Psoas muscle (tissue), 8 donors: ENCODE data around the gene SPPL2C. TPM values are rescaled to one million over a fixed set of nuclear protein-coding genes. Genes with fewer than 3 reads are reported as not detected.

ENCODE experiments used
- ATAC-seq, 4 donors: fragments of 200-7000 bp; cut with Tn5 transposase; one replicate each; pipeline ENCODE4 v1.9.1; 2020; ENCODE audit warnings: moderate library complexity in 3 of 4, mild to moderate bottlenecking in 2 of 4
- DNase-seq, 2 donors: peaks; one replicate each; pipeline ENCODE4 v3.0.0-alpha.2; 2020
- H3K27ac ChIP-seq: fragments of 200-600 bp; one replicate; pipeline ENCODE4 v1.8.0; 2022
- H3K27me3 ChIP-seq, 3 donors: fragments of 200-600 bp in 1 of 3; one replicate each; pipeline versions ENCODE4 v1.6.1 to v1.8.0; 2013 to 2022; ENCODE audit warnings: low read length in 2 of 3, mild to moderate bottlenecking in 2 of 3, moderate library complexity in 1 of 3; ENCODE audit not compliant: insufficient read depth in 3 of 3
- H3K36me3 ChIP-seq, 2 donors: fragments of 200-600 bp in 1 of 2; one replicate each; pipeline versions ENCODE4 v1.6.1 to v1.8.0; 2013 to 2022; ENCODE audit warnings: low read depth in 1 of 2, mild to moderate bottlenecking in 1 of 2, moderate library complexity in 1 of 2; ENCODE audit not compliant: insufficient read depth in 1 of 2
- H3K4me1 ChIP-seq: fragments of 200-600 bp; one replicate; pipeline ENCODE4 v1.8.0; 2022
- H3K4me3 ChIP-seq: fragments of 200-600 bp; one replicate; pipeline ENCODE4 v1.8.0; 2022; ENCODE audit warnings: mild to moderate bottlenecking
- H3K9me3 ChIP-seq: fragments of 200-600 bp; one replicate; pipeline ENCODE4 v1.8.0; 2022
- WGBS, 3 donors: extraction: QIAGEN DNeasy Blood & Tissue Kit; methylation state at CpG; one replicate each; pipeline versions ENCODE4 v1.1.6 to v1.1.7; 2013; 5-methylcytosine and 5-hydroxymethylcytosine counted together
- intact Hi-C, 2 donors: fragments of 100-400 bp; cut with DNase I; formaldehyde crosslinking; loops; one replicate each; pipeline versions ENCODE4 v1.11.0 to v1.14.2; 2022
- polyA plus RNA-seq, 3 donors: library from polyadenylated mRNA; stranded (reverse); fragments of 200-250 nt; gene quantifications; one replicate each; pipeline ENCODE4 v1.2.3, GENCODE V29; 2013
- total RNA-seq, 4 donors: library from RNA; stranded (reverse); fragmentation: NEBNext Ultra II Directional in 2 of 4; extraction: Animal tissue kit (Norgen Biotek cat#: 25700) in 2 of 4; gene quantifications; one replicate each; pipeline versions ENCODE4 v1.2.1 to v1.2.4, GENCODE V29; 2021 to 2023
- TF ChIP-seq, protein P1 (sequence below): fragments of 200-600 bp; IDR thresholded peaks from one replicate; pipeline ENCODE4 v1.8.0; 2022; ENCODE audit warnings: antibody characterized with exemption
- donor health status: healthy with polysubstance abuse.
- donor health status: DM: no; HTN: no; CAD: no; lungs with moderate emphysema.
- donor health status: Bipolar disorder and iron deficiency.
- donor health status: healthy.
- donor health status: DM: yes; HTN: yes; CAD: no.
- donor health status: DM: no; HTN: no; CAD: no.
- donor health status: DM: no; HTN: no; CAD: no.
- donor health status: DM: yes; HTN: yes; CAD: no.

The SPPL2C gene
- total and polyA plus RNA-seq, 7 donors = not detected

DNA sequence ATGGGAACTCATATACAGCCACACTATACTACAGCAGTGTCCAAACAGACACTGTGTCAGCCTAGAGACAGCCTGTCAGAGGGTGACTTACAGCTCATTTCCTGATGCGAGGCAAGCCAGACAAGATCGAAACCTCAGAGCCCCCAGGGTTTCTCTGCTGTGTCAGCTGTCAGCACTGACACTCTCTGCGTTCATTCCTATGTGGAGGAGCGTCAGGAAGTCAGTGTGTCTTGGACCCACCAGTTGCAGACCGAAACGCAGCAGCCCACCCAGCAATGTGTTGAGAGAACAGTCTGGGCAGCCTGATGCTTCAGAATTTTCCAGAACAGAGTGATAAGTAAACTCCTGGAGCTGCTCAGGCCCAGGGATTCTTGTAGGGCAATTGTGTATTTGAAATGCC lies 29.0 kb downstream of the SPPL2C start:
- Histone ChIP-seq H3K36me3 (no peaks in the 10 kb centered on the region), H3K27me3 (no peaks in the 10 kb centered on the region), H3K27ac (no peak overlapping the region), H3K4me1 (peaks cover 6% of the 10 kb centered on the region), H3K4me3 (no peak overlapping the region), H3K9me3 (no peaks in the 10 kb centered on the region)
- 31 to 55% (median 47%) methylated on average over 6 of the region's 6 CpGs for WGBS, 3 donors
- TF ChIP-seq, protein P1, sequence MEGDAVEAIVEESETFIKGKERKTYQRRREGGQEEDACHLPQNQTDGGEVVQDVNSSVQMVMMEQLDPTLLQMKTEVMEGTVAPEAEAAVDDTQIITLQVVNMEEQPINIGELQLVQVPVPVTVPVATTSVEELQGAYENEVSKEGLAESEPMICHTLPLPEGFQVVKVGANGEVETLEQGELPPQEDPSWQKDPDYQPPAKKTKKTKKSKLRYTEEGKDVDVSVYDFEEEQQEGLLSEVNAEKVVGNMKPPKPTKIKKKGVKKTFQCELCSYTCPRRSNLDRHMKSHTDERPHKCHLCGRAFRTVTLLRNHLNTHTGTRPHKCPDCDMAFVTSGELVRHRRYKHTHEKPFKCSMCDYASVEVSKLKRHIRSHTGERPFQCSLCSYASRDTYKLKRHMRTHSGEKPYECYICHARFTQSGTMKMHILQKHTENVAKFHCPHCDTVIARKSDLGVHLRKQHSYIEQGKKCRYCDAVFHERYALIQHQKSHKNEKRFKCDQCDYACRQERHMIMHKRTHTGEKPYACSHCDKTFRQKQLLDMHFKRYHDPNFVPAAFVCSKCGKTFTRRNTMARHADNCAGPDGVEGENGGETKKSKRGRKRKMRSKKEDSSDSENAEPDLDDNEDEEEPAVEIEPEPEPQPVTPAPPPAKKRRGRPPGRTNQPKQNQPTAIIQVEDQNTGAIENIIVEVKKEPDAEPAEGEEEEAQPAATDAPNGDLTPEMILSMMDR = no peak
- ATAC-seq (no peak), DNase-seq (no peak)
- intact Hi-C loops = no loop called here

DNA sequence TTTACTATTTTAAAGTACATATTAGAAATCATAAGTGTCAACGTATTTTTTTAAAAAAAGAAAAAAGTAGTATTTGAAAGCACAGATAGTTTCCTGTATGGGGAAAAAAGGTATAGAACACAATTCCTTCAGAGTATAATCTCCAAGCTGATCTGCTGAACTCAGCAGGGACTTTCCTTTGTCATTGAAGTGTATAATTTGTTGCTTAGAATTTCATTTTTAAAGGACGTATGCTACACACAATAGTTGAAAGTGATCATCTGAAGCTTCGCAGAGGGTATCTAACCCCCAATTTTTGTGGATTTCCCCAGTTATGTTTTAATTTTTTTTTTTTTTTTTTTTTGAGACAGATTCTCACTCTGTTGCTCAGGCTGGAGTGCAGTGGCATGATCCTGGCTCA lies 29.5 kb downstream of the SPPL2C start:
- no peaks in the 10 kb centered on the region for H3K27me3 ChIP-seq
- peaks cover 6% of the 10 kb centered on the region for H3K4me1 ChIP-seq
- H3K9me3 ChIP-seq = no peaks in the 10 kb centered on the region
- TF ChIP-seq, protein P1 = no peak
- intact Hi-C loops = no loop called here
- H3K4me3 ChIP-seq = no peak overlapping the region
- no peak overlapping the region for H3K27ac ChIP-seq
- no peak for ATAC-seq
- H3K36me3 ChIP-seq = no peaks in the 10 kb centered on the region
- DNase-seq = no peak
- WGBS, 3 donors = 71 to 79% (median 76%) methylated on average over 3 of the region's 3 CpGs

DNA sequence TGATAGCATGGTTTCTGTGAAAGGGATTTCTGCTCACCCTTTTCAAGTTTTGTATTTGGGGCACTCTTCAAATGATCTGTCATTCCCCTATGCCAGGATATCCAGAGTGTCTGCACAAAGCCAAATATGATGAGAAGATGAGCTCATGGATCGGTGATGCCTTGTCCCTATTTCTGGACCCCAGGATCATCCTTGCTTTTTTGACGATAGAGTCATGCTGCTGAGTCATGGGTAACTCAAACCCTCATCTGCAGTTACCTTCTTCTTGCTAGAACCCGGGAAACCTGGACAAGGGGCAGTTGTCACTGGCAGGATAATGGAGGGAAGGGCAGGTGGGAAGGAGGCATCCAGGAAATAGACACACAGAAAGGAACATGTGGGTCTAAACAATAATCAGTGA lies 31.9 kb downstream of the SPPL2C start:
- intact Hi-C loops = no loop called here
- TF ChIP-seq, protein P1 = no peak
- Histone ChIP-seq H3K9me3 (no peaks in the 10 kb centered on the region), H3K27ac (peak overlapping the region; percentile 56), H3K4me3 (no peak overlapping the region), H3K27me3 (no peaks in the 10 kb centered on the region), H3K36me3 (no peaks in the 10 kb centered on the region), H3K4me1 (peaks cover 6% of the 10 kb centered on the region)
- ATAC-seq (peak; percentile 83 to 96 (median 90)), DNase-seq (no peak)
- 19 to 41% (median 25%) methylated on average over 3 of the region's 3 CpGs for WGBS, 3 donors

- TF ChIP-seq, protein P1 = no peak
- Histone ChIP-seq H3K4me3 (no peak overlapping the region), H3K27ac (no peak overlapping the region), H3K4me1 (peaks cover 7% of the 10 kb centered on the region), H3K36me3 (no peaks in the 10 kb centered on the region), H3K9me3 (no peaks in the 10 kb centered on the region), H3K27me3 (no peaks in the 10 kb centered on the region)
- ATAC-seq = no peak
- intact Hi-C loops = no loop called here
- WGBS, 3 donors = 66 to 74% (median 69%) methylated on average over 1 of the region's 1 CpG
- no peak for DNase-seq
Observed at GRCh38 chr17:45877467-45877866, 32.8 kb downstream of the SPPL2C start.

DNA sequence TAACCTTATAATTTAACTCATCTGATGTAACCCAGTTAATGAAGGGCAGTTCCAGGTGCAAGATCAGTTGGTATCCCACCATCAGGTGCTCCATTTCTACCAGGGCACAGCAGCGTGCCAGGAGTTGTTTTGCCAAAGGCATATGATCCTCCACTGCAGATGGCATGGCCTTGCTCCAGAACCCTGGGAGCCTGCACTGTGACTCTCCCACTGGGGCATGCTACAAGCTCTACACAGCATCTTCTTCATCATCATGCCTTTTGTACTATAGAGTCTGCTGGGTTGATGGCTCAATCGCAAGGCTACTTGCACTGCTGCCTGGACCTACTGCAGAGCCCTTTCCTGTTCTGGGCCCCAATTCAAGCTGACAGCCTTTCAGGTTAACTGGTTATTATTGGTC lies 38.4 kb downstream of the SPPL2C start:
- H3K27me3 ChIP-seq = no peaks in the 10 kb centered on the region
- peaks cover 11% of the 10 kb centered on the region for H3K4me1 ChIP-seq
- peak; percentile 91 to 99 (median 93) for ATAC-seq
- peak; percentile 63 to 74 for DNase-seq
- H3K36me3 ChIP-seq = no peaks in the 10 kb centered on the region
- H3K9me3 ChIP-seq = no peaks in the 10 kb centered on the region
- no peak overlapping the region for H3K4me3 ChIP-seq
- H3K27ac ChIP-seq = peak overlapping the region; percentile 63
- TF ChIP-seq, protein P1 = no peak
- intact Hi-C loops = no loop called here
- WGBS, 3 donors = 58 to 71% (median 60%) methylated on average over 2 of the region's 2 CpGs
